ENCODE measurements around the gene DHFR2.
"Not testable (repeated sequence)": the region's sequence is repeated elsewhere in the genome, so short reads cannot be mapped to it uniquely, and the experiment has no call there.

DHFR2 gene

GRCh38 chr3:94062513-94063404 is at the start of gene DHFR2, which contains the start of gene NSUN3:
Gene DHFR2 (minus strand): TSS chr3:94062916. CDS start chr3:94061511, 1,405 bp downstream.
Gene NSUN3 (plus strand): TSS chr3:94063061. CDS start chr3:94063127, 66 bp downstream.
- peak; percentile 91 for DNase-seq

- no peak for DNase-seq
Measured at GRCh38 chr3:94110854-94111253, 48.1 kb upstream of the DHFR2 start.

DNA sequence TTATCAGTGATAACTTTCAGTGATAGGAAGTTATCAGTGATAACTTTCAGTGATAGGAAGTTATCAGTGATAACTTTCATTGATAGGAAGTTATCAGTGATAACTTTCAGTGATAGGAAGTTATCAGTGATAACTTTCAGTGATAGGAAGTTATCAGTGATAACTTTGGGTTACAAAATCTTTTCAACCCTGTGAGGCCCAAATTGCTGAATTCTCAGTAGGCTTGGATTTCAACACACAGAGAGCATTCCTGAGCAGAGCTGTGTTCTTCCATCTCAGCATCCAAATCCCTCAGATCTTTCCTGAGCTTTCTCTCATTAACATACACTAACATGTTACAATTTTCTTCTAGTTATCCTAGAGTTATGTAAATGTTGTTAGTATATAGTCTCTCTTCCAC is 47.5 kb upstream of the DHFR2 start:
- DNase-seq: not testable (repeated sequence)

- DNase-seq: no peak
Measured at GRCh38 chr3:94106268-94106667, 43.6 kb upstream of the DHFR2 start.

DNA sequence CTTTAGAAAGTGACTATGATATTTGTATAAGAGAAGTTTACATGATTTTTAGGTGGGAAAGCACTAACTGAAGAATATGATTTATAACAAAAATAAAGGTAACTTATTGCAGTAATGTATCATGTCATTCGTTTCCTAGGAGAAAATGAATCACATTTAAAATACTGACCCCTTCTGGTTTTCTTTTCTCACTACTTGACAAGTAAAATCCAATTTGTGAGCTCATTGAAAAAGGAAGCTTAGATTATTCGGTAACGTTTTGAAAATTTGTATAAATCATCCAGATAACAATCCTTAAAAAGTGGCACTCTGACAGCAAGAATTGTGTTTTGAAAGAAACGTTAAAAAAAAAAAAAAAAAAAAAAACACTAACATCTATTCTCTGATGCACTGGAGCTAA is 39.1 kb upstream of the DHFR2 start:
- DNase-seq: no peak

DNA sequence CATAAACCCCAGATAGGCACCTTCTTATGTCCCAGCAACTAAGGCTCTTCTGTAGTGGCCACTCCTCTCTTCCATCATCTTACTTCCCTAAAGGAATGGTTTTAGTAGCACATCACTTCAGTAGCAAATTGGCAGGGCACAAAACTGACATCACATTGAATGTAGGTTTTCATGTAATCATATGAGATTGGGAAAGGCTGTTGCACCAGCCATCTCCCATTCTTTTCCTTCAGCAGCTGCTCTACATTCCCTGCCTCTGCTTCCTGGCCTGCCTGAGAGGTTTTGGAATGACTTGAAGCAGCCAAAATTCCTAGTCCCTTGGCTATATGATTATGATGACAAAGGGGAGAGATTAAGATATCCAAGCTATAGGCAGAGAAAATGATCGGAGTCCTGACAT is 36.6 kb upstream of the DHFR2 start:
- no peak for DNase-seq

DNA sequence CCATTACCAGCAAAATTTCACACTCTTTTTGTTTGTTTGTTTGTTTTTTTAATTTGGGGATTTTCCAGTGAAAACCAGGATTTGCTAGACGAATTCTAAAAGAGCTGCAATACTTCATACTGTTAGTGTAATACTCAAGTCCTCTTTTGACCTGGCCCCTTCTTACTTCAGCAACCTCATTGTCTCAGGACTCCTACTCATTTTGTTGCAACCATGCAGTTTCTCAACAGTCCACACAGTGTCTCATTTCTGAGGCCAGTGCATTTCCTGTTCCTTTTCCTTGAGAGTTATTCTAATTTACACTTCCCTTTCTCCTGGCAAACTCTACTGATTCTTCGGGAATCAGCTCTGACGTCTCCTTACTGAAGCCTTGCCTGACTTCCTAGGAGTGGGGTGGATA is 35.7 kb upstream of the DHFR2 start:
- no peak for DNase-seq

- DNase-seq: no peak
Measured at GRCh38 chr3:94095111-94095510, 32.4 kb upstream of the DHFR2 start.

DNA sequence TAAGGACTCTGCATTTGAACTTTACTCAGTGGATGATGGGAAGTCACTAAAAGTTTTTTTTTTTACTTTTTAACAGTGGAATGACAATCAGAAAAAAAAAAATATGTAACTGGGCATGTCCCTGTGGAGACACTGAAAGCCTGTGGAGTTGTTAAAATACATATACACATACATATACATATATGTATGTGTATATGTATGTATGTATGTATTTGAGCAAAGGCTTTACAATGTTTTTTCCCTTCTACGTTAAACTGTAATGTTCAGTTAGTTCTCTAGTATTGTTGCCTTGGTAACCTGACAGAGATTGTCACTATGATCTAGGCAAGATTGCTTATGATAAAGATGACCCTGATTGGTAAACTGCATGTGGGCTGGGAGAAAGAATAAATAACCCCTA is 30.4 kb upstream of the DHFR2 start:
- no peak for DNase-seq

DNA sequence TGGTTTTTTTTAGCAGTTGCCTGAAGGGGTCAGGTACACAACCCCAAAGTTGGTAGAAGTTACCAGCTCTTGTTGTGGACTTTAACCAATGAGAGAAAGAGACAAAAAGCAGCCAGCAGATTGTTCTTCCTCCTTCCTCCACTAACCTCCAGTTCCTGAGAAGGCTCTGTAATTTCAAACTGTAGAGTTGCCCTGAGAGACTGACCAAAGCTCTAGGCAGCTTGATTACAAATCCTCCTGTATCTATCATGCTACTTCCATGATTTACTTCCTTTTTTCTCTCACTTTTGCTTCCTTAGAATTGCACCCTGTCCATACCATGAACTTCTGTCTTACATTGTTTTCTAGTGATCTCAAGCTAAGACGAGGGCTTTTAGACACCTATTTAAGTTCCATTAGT is 29.4 kb upstream of the DHFR2 start:
- DNase-seq: no peak

DNA sequence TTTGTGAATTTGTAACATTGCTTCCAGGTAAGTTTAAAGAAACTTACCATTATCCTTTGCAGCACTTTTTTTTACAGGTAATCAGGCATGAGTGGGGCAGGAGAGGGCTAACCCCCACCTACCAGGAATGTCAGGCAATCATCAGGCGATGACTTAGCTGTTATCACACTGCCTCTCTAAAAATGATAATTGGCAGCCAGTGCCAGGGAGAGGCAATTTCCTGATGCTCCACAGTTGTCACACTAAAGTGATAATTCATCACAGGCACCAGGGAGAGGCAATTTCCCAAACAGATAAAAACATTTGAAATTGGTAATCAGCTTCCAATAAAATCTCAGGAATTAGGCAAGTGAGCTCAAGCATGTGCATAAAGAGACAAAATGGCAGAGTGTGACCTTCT is 26.4 kb upstream of the DHFR2 start:
- no peak for DNase-seq

DNA sequence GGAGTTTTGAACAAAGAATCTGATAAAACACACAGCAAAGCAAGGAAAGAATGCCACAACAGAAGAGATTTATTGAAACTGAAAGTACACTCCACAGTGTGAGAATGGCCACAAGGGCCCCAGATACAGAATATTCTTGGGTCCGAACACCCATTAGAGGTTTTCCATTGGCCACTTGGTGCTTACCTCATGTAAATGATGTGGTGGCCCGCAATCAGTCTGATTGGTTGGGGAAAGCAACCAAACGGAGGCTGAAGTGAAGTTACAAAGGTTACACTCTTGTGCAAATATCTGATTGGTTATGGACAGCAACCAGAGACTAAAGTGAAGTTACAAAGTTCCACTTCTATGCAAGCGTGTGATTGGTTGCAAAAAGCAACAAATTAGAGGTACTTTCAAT is 20.5 kb upstream of the DHFR2 start:
- no peak for DNase-seq

DNA sequence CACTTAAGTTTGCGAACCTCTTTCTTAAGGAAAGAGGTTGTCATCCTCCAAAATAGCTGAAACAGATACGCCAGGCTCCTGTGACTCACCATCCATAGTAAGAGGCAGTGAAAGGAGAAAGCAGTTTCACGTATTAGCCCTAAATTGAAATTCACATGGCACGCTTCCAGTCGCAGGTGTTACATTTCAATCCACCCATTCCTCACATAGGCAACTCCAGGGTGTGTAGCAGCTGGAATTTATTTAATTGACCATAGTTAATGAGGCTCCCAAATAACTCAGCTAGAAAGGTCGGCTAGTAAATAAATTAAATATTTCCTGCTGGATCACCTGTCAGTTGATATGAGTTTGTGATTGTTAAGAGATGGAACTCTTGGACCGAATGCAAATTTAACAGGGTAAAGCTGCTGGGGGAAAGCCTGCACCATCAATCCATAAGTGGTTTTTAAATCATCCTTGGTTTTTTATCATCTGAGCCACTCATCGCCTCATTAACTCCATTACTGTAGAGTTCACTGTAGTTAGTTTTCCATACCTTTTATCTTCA is 19.7 kb upstream of the DHFR2 start:
- DNase-seq: no peak

DNA sequence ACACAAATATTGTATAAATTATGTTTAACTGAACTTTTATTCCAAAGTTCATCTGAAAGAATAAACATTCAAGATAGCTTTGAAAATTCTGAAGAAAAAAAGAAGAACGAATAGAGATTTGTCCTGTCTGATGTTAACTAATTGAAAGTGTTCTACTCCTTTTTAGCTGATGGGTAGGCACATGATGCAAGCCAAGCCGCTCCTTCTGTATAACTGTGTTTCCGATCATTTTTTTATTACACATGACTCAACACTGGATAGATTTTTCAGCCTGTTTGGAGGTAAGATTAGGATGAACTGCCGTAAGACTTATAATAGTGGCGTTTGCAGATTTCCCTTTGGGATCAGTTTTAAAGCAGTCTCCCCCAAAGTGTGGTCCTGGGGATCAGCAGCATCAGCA is 19.2 kb upstream of the DHFR2 start:
- no peak for DNase-seq

- not testable (repeated sequence) for DNase-seq
Measured at GRCh38 chr3:94080552-94080951, 17.8 kb upstream of the DHFR2 start.

DNA sequence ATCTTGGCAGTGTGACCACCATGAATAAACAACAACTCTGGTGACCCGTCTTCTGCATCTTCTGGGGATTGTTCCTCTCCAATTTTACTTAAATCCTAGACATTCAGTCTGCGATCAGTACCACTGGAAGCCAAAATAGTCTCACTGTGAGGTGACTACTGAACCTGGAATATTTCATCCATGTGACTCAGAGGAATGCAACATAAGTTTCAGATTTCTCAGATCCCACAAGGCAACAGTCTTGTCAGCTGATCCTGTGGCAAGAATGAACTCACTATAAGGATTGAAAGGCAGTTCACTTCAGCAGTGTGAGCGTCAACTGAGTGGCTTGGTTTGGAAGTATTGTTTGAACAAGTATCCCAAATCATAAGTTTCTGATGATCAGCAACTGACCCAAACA is 13.3 kb upstream of the DHFR2 start:
- DNase-seq: no peak

- no peak for DNase-seq
Measured at GRCh38 chr3:94071713-94072284, 9.1 kb upstream of the DHFR2 start.

DNA sequence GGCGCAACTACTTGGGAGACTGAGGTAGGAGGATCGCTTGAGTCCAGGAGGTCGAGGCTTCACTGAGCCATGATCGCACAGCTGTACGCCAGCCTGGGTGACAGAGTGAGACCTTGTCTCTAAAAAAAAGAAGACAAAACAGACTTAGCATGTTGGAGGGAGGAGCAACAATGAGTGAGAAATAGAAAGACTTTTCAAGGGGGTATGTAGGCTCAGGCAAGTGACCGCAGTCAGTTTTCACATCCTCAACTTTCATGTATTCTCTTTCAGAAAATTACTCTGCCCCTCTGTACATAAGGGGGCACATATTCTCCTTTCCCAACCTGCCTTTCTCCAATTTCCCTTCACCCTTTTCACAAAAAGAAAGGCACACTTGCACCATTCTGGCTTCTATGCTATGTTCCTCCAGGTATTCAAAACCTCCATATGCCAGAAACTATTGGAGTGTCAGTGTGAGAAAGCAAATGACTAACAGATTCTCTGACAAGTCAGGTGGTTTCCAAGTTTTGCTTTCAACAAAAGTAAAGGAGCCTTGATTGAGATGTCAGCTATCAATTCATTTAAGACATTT is 7.7 kb upstream of the DHFR2 start:
- DNase-seq: no peak

DNA sequence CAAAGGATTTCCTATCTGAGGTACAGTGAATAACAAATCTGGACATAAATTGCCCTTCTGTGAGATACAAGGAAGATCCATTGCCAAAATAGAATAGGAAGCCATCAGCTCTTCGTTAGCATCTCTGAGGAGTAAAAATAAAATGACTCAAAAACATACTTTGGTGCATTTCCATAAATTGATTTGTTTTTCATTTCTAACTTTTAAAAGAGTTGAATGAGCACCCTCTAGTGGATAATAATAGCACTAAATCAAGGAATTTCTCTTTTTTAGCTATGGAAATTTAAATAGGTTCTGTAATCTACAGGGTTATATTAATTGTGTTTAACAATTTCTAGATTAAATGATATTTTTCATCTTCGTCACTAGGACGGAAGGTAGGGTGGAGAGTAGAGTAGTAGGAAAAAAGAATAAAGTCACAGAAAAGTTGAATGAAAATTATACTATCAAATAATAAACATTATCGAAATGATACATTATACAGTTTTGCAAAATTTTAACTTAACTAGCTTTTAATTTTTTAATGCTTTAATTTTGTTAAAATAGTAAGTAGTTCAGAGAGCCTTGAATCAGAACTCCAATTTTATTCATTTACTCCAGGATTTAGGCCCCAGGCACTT is 6.6 kb upstream of the DHFR2 start:
- DNase-seq: peak; percentile 14

GRCh38 chr3:94066506-94067500 is 4.1 kb upstream of the DHFR2 start:
- DNase-seq: no peak

DNA sequence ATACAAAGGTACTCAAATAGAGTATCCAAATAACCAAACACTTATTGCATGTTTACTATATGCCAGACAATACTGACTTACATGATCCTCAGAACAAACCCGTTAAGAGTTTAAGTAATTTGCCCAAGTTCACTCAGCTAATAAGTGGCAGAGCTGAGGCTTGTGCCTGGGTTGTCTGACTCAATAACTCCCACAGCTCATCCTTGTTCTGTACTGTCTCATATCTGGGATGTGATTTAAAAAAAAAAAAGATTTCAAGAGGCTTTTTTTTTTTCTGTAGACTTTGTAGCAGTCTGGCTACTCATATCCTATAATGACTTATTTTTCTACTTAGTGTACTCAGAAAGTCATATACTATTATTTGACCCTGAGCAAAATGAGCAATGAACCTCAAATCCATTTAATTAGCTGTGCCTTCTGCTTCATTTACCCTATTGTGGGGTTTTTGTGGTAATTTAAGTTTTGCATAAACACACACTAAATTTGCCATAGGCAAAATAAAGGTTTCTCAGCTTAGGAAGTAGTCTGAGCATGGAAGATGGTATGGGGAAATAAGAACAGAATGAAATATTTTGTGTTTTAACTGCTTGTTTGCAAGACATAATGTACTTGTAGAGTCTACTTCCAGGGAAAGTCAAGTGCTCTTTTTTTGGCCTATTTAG is 3.2 kb upstream of the DHFR2 start:
- no peak for DNase-seq

DNA sequence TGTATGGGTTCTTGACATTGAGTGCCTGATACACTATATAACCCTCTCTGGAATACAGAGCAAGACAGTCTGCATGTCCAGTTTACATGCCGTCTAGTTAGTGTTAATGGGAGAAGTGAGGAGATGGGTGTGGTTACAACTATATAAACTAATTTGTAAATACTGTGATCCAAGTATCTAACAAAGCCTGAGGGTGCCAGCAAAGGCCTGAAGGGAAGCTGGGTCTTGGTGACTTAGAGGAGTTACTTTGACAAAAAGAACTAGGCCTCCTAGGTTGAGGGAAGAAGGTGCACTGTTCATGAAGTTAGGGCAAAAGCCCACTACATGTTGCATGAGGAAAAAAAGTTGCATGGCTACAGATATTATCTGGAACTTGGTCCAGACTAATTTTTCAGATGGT is 2.4 kb upstream of the DHFR2 start:
- DNase-seq: no peak
